Measurements from ENCODE around the gene POLH.

The POLH gene

GRCh38 chr6:43575105-43575771 lies 747 bp upstream of the POLH start:
- no peak for TF ChIP-seq CTCF (IDR thresholded peaks at IDR 0.05; ENCODE audit: insufficient read depth, low read length, poor library complexity, severe bottlenecking)
- H3K36me3 ChIP-seq (ENCODE audit: control insufficient read depth, insufficient read depth, low read length): peaks cover 5% of the 10 kb centered on the region
- no peak for DNase-seq (ENCODE audit: extremely low read depth, insufficient read length)
- no peaks in the 10 kb centered on the region for H3K27me3 ChIP-seq (replicated peaks; ENCODE audit: control insufficient read depth, insufficient read depth, low read length)
- H3K4me3 ChIP-seq (replicated peaks; ENCODE audit: low read depth, low read length): peak overlapping the region; percentile 100

- H3K36me3 ChIP-seq (ENCODE audit: control insufficient read depth, insufficient read depth, low read length): peaks cover under 1% of the 10 kb centered on the region
- no peak overlapping the region for H3K4me3 ChIP-seq (replicated peaks; ENCODE audit: low read depth, low read length)
- no peaks in the 10 kb centered on the region for H3K27me3 ChIP-seq (replicated peaks; ENCODE audit: control insufficient read depth, insufficient read depth, low read length)
- DNase-seq (ENCODE audit: extremely low read depth, insufficient read length): no peak
- no peak for TF ChIP-seq CTCF (IDR thresholded peaks at IDR 0.05; ENCODE audit: insufficient read depth, low read length, poor library complexity, severe bottlenecking)
Measured at GRCh38 chr6:43578748-43579147, 2.8 kb downstream of the POLH start.

GRCh38 chr6:43579171-43579570 lies 3.2 kb downstream of the POLH start:
- no peak for DNase-seq (ENCODE audit: extremely low read depth, insufficient read length)
- Histone ChIP-seq H3K36me3 (ENCODE audit: control insufficient read depth, insufficient read depth, low read length) (peaks cover 2% of the 10 kb centered on the region), H3K27me3 (replicated peaks; ENCODE audit: control insufficient read depth, insufficient read depth, low read length) (no peaks in the 10 kb centered on the region), H3K4me3 (replicated peaks; ENCODE audit: low read depth, low read length) (no peak overlapping the region)
- no peak for TF ChIP-seq CTCF (IDR thresholded peaks at IDR 0.05; ENCODE audit: insufficient read depth, low read length, poor library complexity, severe bottlenecking)

GRCh38 chr6:43582911-43583310 lies 6.9 kb downstream of the POLH start:
- DNase-seq (ENCODE audit: extremely low read depth, insufficient read length): no peak
- Histone ChIP-seq H3K36me3 (ENCODE audit: control insufficient read depth, insufficient read depth, low read length) (peaks cover 8% of the 10 kb centered on the region), H3K27me3 (replicated peaks; ENCODE audit: control insufficient read depth, insufficient read depth, low read length) (no peaks in the 10 kb centered on the region), H3K4me3 (replicated peaks; ENCODE audit: low read depth, low read length) (no peak overlapping the region)
- no peak for TF ChIP-seq CTCF (IDR thresholded peaks at IDR 0.05; ENCODE audit: insufficient read depth, low read length, poor library complexity, severe bottlenecking)

GRCh38 chr6:43584892-43585570 lies 9.0 kb downstream of the POLH start:
- TF ChIP-seq CTCF (IDR thresholded peaks at IDR 0.05; ENCODE audit: insufficient read depth, low read length, poor library complexity, severe bottlenecking): no peak
- no peaks in the 10 kb centered on the region for H3K27me3 ChIP-seq (replicated peaks; ENCODE audit: control insufficient read depth, insufficient read depth, low read length)
- H3K4me3 ChIP-seq (replicated peaks; ENCODE audit: low read depth, low read length): no peak overlapping the region
- H3K36me3 ChIP-seq (ENCODE audit: control insufficient read depth, insufficient read depth, low read length): peaks cover 8% of the 10 kb centered on the region
- no peak for DNase-seq (ENCODE audit: extremely low read depth, insufficient read length)
